GM19372 (cell line): Measurements from ENCODE around the gene FOXN3.

Experiments used
- ATAC-seq: cut with Tn5 transposase; IDR thresholded peaks from one replicate; pipeline ENCODE4 v1.9.1; 2021; ENCODE audit warnings: mild to moderate bottlenecking, low read depth, moderate library complexity; ENCODE audit not compliant: unreplicated experiment

The FOXN3 gene

GRCh38 chr14:89241934-89242651 lies 174.9 kb downstream of the FOXN3 start:
- no peak for ATAC-seq

- ATAC-seq = no peak
Measured at GRCh38 chr14:89241257-89241656, 175.8 kb downstream of the FOXN3 start.

- no peak for ATAC-seq
Measured at GRCh38 chr14:89240414-89240813, 176.6 kb downstream of the FOXN3 start.

GRCh38 chr14:89239023-89239422 lies 178.0 kb downstream of the FOXN3 start:
- no peak for ATAC-seq

- no peak for ATAC-seq
Measured at GRCh38 chr14:89237921-89238529, 179.0 kb downstream of the FOXN3 start.

- no peak for ATAC-seq
Measured at GRCh38 chr14:89236851-89237250, 180.2 kb downstream of the FOXN3 start.

GRCh38 chr14:89233184-89233583 lies 183.8 kb downstream of the FOXN3 start:
- no peak for ATAC-seq

GRCh38 chr14:89232265-89233070 lies 184.6 kb downstream of the FOXN3 start:
- ATAC-seq = no peak

- ATAC-seq = no peak
Measured at GRCh38 chr14:89231426-89232113, 185.5 kb downstream of the FOXN3 start.

GRCh38 chr14:89228921-89229639 lies 188.0 kb downstream of the FOXN3 start:
- no peak for ATAC-seq

- no peak for ATAC-seq
Measured at GRCh38 chr14:89227496-89227836, 189.6 kb downstream of the FOXN3 start.

- no peak for ATAC-seq
Measured at GRCh38 chr14:89226801-89227495, 190.1 kb downstream of the FOXN3 start.

GRCh38 chr14:89225607-89226006 lies 191.4 kb downstream of the FOXN3 start:
- ATAC-seq = no peak

GRCh38 chr14:89221109-89221810 lies 195.8 kb downstream of the FOXN3 start:
- ATAC-seq = no peak

- no peak for ATAC-seq
Measured at GRCh38 chr14:89219051-89219450, 198.0 kb downstream of the FOXN3 start.

GRCh38 chr14:89217891-89218290 lies 199.1 kb downstream of the FOXN3 start:
- ATAC-seq = no peak

- no peak for ATAC-seq
Measured at GRCh38 chr14:89215531-89215930, 201.5 kb downstream of the FOXN3 start.

- no peak for ATAC-seq
Measured at GRCh38 chr14:89215114-89215513, 201.9 kb downstream of the FOXN3 start.
